Urothelium cell line (cell line): ENCODE measurements around the gene NCK2.

Experiments used
- DNase-seq: peaks from one replicate; pipeline ENCODE4 v3.0.0; 2011; ENCODE audit warnings: low spot score, mixed read lengths
- FAIRE-seq: peaks from 2 replicates; lab custom pipeline; 2011; peaks lifted over from hg19 to GRCh38; lab: Jason Lieb, UNC

The NCK2 gene

GRCh38 chr2:105911425-105911824 is 166.7 kb downstream of the NCK2 start:
- FAIRE-seq (no peak), DNase-seq (no peak)

DNA sequence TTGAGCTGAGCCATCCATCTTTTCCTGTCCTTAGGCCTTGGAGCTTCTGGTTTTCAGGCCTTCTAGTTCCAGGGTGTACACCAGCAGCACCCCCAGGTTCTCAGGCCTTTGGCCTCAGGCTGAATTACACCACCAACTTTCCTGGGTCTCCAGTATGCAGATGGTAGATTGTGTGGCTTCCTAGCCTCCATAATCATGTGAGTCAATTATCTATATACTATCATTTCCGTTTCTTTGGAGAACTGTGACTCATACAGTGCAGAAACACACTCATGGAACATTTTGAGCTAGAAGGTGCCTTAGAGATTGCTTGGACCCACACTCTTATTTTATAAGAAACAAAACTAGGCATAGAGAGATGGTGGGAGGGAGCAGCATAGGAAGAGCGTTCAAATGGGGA is 167.4 kb downstream of the NCK2 start:
- DNase-seq: no peak
- FAIRE-seq: no peak

DNA sequence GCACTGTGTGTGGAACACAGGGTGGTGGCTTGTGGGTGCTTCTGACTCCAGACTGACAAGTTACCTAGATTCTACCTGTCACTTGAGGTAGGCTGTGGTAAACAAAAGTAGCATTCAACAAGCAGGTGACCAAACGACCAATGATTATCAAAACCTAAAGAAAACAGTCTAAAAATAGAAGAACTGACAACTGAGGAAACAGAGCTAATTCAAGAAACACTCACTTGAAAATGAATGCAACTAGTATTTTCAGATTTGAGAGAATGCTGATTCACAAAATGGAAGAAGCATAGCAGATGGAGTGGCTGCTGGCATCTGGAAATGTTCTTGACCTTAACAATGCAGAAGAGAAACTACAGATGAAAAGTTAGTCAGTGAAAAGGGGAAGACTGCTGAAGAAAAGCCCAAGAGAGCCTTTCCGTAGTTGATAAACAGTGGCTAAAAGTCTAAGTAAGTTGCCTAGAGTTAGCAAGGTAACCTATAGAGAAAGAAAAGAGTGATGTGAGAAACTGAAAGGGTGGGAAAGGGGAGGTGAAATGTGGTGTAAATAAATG is 170.4 kb downstream of the NCK2 start:
- FAIRE-seq (no peak), DNase-seq (no peak)

DNA sequence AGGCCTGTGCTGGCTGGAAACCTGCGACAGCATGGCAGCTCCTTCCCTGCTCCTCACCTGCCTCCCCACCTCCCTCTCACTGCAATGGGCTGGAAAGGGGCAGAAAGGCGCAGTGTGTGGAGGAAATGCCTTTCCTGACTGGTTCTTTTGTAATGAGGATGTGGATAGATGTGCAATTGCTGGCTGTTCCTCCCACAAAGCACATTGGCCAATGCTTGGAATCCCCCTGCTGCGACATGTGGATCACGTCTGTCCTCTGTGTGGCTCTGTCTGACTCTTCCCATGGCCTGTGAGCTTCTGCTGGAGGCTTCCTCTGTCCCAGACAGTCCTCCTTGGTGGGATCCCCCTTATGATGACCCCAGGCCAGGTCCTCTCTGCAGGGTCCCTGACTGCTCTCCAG is 172.5 kb downstream of the NCK2 start:
- DNase-seq (no peak), FAIRE-seq (peak; percentile 44)

DNA sequence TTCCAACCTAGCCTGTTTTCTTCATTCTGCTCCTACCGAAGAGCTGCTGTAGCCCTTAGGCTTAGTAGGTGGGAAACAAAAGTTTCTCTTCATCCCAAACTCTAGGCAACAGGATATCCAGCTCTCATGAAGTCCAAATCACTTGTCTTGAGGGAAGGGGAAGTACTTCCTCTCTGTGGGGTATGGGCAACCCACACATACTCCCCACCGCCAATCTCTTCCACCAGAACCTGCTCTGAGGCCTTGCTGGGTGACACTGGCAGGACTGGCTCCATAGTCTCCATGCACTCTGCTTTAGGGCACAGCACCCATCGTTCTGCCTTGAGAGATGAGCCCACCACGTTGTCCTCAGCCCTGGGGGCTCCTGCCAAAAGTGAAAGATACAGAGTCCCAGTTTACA is 173.0 kb downstream of the NCK2 start:
- peak; percentile 40 for FAIRE-seq

GRCh38 chr2:105919191-105919811 is 174.6 kb downstream of the NCK2 start:
- FAIRE-seq: peak; percentile 95
- DNase-seq: peak; percentile 96

More for the DNA sequence above, 173.0 kb downstream of the NCK2 start:
- DNase-seq: no peak

GRCh38 chr2:105919826-105920225 is 175.1 kb downstream of the NCK2 start:
- DNase-seq: peak; percentile 76
- FAIRE-seq: peak; percentile 42

GRCh38 chr2:105924271-105924670 is 179.6 kb downstream of the NCK2 start:
- no peak for DNase-seq
- FAIRE-seq: no peak

DNA sequence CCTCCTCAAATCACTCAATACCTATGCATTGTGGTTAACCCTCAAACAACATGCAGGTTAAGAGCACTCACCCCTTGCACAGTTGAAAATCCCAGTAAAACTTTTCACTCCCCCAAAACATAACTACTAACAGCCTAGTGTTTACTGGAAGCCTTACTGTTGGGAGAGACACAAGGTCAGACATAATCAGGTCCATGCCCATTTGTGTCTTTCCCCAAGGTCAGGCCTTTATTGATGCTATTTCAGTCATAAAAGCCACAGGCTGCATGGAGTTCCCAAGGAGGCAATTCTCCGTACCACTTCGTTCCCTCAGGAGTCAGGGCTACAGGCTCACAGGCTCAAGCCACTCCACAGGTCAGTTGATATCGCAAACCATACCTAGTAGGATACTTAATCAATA is 180.2 kb downstream of the NCK2 start:
- FAIRE-seq (no peak), DNase-seq (no peak)

GRCh38 chr2:105925390-105925789 is 180.7 kb downstream of the NCK2 start:
- DNase-seq: no peak
- FAIRE-seq: no peak

- no peak for FAIRE-seq
- DNase-seq: no peak
Observed at GRCh38 chr2:105926960-105927678, 182.4 kb downstream of the NCK2 start.

DNA sequence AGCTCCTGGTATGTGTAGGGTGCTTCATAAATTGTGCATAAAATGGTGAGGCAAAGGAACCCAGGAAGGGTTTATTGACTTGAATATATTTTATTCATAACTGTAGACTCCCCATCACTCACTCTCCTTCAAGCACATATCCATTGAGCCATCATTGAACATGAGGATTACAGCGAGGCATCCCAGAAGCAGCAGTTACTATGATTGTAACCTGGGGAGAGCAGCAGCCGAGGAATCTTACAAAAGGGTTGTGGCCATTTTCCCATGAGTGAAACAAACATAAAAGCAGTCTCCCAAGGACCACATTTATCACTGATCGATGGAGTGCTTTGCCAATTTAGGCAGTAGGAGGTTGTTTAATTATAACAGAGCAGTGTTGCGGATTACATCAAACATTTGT is 183.4 kb downstream of the NCK2 start:
- DNase-seq: no peak
- FAIRE-seq: no peak

DNA sequence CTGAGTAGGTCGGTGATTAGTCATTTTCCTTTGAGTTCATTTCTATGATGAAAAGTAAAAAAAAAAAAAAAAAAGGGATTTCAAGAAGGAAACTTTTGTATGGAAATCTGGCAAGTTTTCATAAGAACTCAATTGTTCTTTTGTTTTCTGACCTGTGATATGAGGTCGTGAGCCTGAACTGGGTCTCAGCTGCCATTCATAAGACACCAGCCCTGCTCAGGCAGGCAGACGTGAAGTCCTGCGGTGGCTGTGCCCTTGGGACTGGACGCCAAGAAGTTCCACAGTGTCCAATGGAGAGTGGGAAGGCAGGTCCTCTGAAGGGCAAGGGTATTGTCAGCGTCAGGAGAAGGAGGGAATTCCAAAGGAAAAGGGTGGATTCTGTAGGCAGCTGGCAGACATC is 183.9 kb downstream of the NCK2 start:
- FAIRE-seq (no peak), DNase-seq (peak; percentile 62)

DNA sequence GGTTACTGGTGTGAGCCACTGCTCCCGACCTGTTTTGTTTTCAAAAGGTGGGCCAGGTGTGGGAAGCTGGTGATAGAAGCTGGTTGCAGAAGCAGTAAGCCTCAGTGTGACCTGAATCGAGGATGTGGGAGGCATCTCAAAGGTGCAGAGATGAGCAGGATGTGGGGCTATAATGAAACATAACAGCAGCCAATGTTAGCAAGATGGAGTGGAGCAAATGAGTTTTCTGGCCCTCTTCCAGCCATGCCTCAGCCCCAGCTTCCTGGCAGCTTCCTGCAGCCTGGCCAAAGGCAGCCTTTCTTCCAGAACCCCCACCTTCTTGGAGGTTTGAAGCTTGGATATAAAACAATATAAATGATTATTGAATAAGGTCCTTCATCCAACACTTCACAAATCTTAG is 184.8 kb downstream of the NCK2 start:
- FAIRE-seq (peak; percentile 42), DNase-seq (peak; percentile 63)

DNA sequence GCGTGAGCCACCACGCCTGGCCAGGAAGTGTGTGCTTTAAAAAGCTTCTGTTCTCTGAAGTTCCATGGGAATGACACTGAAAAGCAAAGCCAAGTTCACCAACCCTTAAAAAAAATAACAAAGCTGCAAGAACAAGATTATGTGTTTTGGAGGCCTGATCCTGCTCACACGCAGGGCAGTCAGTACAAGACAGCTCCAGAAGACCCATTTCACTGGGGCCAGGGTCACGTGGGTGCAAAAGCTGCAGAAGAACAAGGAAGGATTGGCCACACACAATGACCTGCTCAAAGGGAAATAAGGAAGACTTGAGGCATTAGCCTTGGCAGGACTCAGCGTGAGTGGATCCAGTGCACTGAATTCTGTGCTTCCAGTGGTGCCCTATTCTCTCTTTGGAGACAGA is 187.9 kb downstream of the NCK2 start:
- DNase-seq: no peak
- FAIRE-seq: peak; percentile 81

DNA sequence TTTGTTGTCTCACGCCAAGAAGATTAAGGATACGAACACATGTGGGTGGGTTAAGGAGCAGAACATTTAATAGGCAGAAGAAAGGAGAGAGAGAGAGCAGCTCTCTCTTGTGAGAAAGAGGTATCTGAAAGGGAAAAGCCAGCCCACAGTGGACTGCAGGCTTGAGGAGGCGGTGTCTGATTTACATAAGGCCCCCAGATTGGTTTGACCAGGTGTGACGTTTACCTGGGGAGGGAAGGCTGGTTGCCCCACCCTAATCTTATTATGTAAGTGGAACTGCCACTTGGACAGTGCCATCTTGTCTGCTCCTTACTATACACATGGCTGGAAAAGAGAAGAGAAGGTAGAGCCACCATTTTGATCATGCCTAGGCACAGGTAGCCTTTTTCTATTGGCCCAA is 189.2 kb downstream of the NCK2 start:
- DNase-seq (no peak), FAIRE-seq (peak; percentile 40)

- DNase-seq: no peak
- no peak for FAIRE-seq
Observed at GRCh38 chr2:105934467-105934866, 189.8 kb downstream of the NCK2 start.

GRCh38 chr2:105935063-105935462 is 190.4 kb downstream of the NCK2 start:
- FAIRE-seq: no peak
- no peak for DNase-seq

DNA sequence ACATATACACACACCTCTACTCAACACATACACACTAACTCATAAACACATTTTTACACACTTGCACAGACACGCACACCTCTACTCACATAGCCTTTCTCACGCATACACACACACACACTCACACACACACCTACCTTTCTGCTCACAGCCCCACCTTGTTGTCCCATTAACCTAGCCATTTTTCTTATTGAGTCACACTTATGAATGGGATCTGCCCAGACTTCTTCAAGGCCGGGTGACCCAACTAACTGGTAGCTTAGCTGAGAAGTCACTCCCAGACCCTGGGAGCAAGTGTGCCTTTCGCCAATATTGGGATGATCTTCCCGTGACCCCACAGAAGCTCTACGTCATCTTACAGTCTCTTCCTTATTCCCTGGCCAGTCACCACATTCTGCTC is 192.2 kb downstream of the NCK2 start:
- DNase-seq: no peak
- no peak for FAIRE-seq

DNA sequence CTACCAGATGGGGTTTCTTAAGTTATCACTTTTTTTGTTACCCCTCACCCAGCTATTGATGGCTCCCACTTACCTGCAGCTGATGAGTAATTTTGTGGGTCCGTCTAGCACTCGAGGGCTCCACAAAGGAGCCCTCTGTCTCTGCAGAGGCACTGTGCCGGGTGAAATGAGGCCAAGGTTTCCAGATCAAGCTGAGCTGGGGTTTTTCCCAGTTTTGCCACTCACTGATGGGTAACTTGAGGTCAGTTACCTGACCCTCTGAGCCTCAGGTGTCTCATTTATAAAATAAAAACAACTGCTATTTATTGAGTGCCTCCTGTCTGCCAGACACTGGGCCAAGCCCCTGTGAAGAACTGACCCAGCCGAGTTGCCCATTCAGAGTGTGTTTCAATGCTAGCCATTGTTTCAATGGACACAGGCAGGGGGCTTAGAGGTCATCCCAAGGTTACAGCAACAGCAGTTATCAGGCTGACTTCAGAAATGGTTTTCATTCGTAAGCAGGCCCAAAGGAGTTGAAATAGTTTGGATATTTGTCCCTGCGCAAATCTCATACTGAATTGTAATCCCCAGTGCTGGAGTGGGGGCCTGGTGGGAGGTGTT is 192.9 kb downstream of the NCK2 start:
- DNase-seq: no peak
- FAIRE-seq: peak; percentile 53
